IMR-90 (cell line): ENCODE measurements around the gene PTX4. TPM values are rescaled to one million over a fixed set of nuclear protein-coding genes. Genes with fewer than 3 reads are reported as not detected.
"Not testable (repeated sequence)": the region's sequence is repeated elsewhere in the genome, so short reads cannot be mapped to it uniquely, and the experiment has no call there.

ENCODE experiments used
- ATAC-seq: fragments of 200-7000 bp; cut with Tn5 transposase; 2 replicates; pipeline ENCODE4 v1.9.1; 2020; ENCODE audit warnings: low read depth, mild to moderate bottlenecking, moderate library complexity
- BruUV-seq: library from RNA; stranded (reverse); fragments of 400-500 nt; replicated peaks from 2 replicates; lab custom pipeline; 2021; lab: Mats Ljungman, UMichigan
- CTCF ChIA-PET: fragments of 300-600 bp; formaldehyde crosslinking; extraction: SDS; loops from one replicate; lab custom pipeline; 2021; ENCODE audit warnings: antibody characterized with exemption; lab: Yijun Ruan, JAX
- POLR2A ChIA-PET: fragments of 300-600 bp; sonication (Branson Sonifier 250); formaldehyde crosslinking; loops from one replicate; lab custom pipeline; 2022; ENCODE audit warnings: antibody characterized with exemption; ENCODE audit not compliant: unreplicated experiment; lab: Charles Lee
- DNase-seq: peaks from one replicate; pipeline ENCODE4 v3.0.0; 2013
- H2AFZ ChIP-seq: replicated peaks from 2 replicates; pipeline ENCODE3; 2013; ENCODE audit warnings: low read length, mild to moderate bottlenecking; ENCODE audit not compliant: poor library complexity
- H2AK5ac ChIP-seq: 2 replicates; pipeline ENCODE4 v1.6.1; 2013; ENCODE audit warnings: low read depth, low read length, inconsistent platforms
- H2AK9ac ChIP-seq: replicated peaks from 2 replicates; pipeline ENCODE3; 2013; ENCODE audit warnings: mild to moderate bottlenecking, low read depth, low read length, moderate library complexity; ENCODE audit not compliant: poor library complexity
- H2BK120ac ChIP-seq: 2 replicates; pipeline ENCODE4 v1.6.1; 2013; ENCODE audit warnings: low read depth, low read length, inconsistent platforms
- H2BK15ac ChIP-seq: 3 replicates; pipeline ENCODE4 v1.6.1; 2013; ENCODE audit warnings: low read depth, low read length, inconsistent platforms
- H2BK20ac ChIP-seq: 2 replicates; pipeline ENCODE4 v1.6.1; 2013; ENCODE audit warnings: low read depth, mild to moderate bottlenecking, inconsistent platforms, low read length, moderate library complexity
- H2BK5ac ChIP-seq: 2 replicates; pipeline ENCODE4 v1.6.1; 2013; ENCODE audit warnings: mild to moderate bottlenecking, low read depth, low read length, inconsistent platforms; ENCODE audit not compliant: poor library complexity, severe bottlenecking
- H3K14ac ChIP-seq: replicated peaks from 2 replicates; pipeline ENCODE4 v1.6.1; 2013; ENCODE audit warnings: low read depth, low read length, inconsistent platforms
- H3K18ac ChIP-seq: 2 replicates; pipeline ENCODE4 v1.6.1; 2013; ENCODE audit warnings: low read depth, low read length, control low read depth
- H3K23ac ChIP-seq: 2 replicates; pipeline ENCODE4 v1.6.1; 2013; ENCODE audit warnings: low read depth, low read length, inconsistent platforms
- H3K27ac ChIP-seq: 2 replicates; pipeline ENCODE4 v1.5.1; 2013; ENCODE audit warnings: mild to moderate bottlenecking, control low read depth, low read length; ENCODE audit not compliant: insufficient read depth
- H3K27me3 ChIP-seq: 2 replicates; pipeline ENCODE4 v1.6.1; 2013; ENCODE audit warnings: low read length; ENCODE audit not compliant: control insufficient read depth, insufficient read depth
- H3K36me3 ChIP-seq: 2 replicates; pipeline ENCODE4 v1.6.1; 2013; ENCODE audit warnings: low read length, mixed read lengths; ENCODE audit not compliant: control insufficient read depth, insufficient read depth
- H3K4ac ChIP-seq: 2 replicates; pipeline ENCODE4 v1.6.1; 2013; ENCODE audit warnings: low read depth, low read length, inconsistent platforms
- H3K4me1 ChIP-seq: 2 replicates; pipeline ENCODE4 v1.6.1; 2013; ENCODE audit warnings: low read length, mixed read lengths; ENCODE audit not compliant: control insufficient read depth, insufficient read depth
- H3K4me2 ChIP-seq: 2 replicates; pipeline ENCODE4 v1.6.1; 2013; ENCODE audit warnings: low read depth, mild to moderate bottlenecking, control low read depth, low read length, moderate library complexity
- H3K4me3 ChIP-seq: 2 replicates; pipeline ENCODE4 v1.5.1; 2013; ENCODE audit warnings: low read depth, mild to moderate bottlenecking, control low read depth, low read length, moderate library complexity; ENCODE audit not compliant: insufficient read depth
- H3K56ac ChIP-seq: 2 replicates; pipeline ENCODE4 v1.6.1; 2013; ENCODE audit warnings: low read length, inconsistent platforms; ENCODE audit not compliant: insufficient read depth; ENCODE audit errors: extremely low read depth
- H3K79me1 ChIP-seq, 2 experiments: 2 replicates each; pipeline ENCODE4 v1.6.1; 2013; ENCODE audit warnings: low read length in 2 of 2, inconsistent platforms in 1 of 2, low read depth in 1 of 2
- H3K9ac ChIP-seq: 2 replicates; pipeline ENCODE4 v1.6.1; 2013; ENCODE audit warnings: low read depth, low read length, control low read depth
- H3K9me1 ChIP-seq: 2 replicates; pipeline ENCODE4 v1.6.1; 2013; ENCODE audit warnings: low read length, inconsistent platforms; ENCODE audit not compliant: insufficient read depth
- H3K9me3 ChIP-seq: 2 replicates; pipeline ENCODE4 v1.6.1; 2013; ENCODE audit warnings: low read length; ENCODE audit not compliant: control insufficient read depth, insufficient read depth
- H4K20me1 ChIP-seq: 2 replicates; pipeline ENCODE4 v1.6.1; 2013; ENCODE audit warnings: low read length, inconsistent platforms; ENCODE audit not compliant: insufficient read depth
- H4K5ac ChIP-seq: 2 replicates; pipeline ENCODE4 v1.6.1; 2013; ENCODE audit warnings: mild to moderate bottlenecking, low read depth, low read length, control low read depth
- H4K8ac ChIP-seq, 2 experiments: 2 replicates each; pipeline ENCODE4 v1.6.1; 2013; ENCODE audit warnings: low read depth in 2 of 2, low read length in 2 of 2, control low read depth in 1 of 2, inconsistent platforms in 1 of 2
- H4K91ac ChIP-seq: 2 replicates; pipeline ENCODE4 v1.6.1; 2013; ENCODE audit warnings: low read depth, low read length, inconsistent platforms; ENCODE audit not compliant: insufficient read depth
- whole genome bisulfite sequencing, 2 experiments: methylation state at CpG; one replicate each; pipeline versions ENCODE4 v1.1.5 to v1.1.7; 2013; ENCODE audit warnings: missing lambda C conversion rate in 2 of 2; ENCODE audit not compliant: insufficient read length in 1 of 2; ENCODE audit errors: extremely low coverage in 2 of 2; 5-methylcytosine and 5-hydroxymethylcytosine counted together
- dilution Hi-C: fragments of 300-500 bp; cut with HindIII; formaldehyde crosslinking; loops from one replicate; pipeline ENCODE4 v1.14.3; 2018; ENCODE audit warnings: low sequenced_read_pairs; ENCODE audit not compliant: unreplicated experiment
- in situ Hi-C: fragments of 300-500 bp; cut with MboI; formaldehyde crosslinking; loops from 3 replicates; pipeline ENCODE4 v1.14.3; 2019; ENCODE audit warnings: low sequenced_read_pairs, inconsistent platforms, mixed read lengths
- intact Hi-C: fragments of 100-400 bp; cut with micrococcal nuclease; formaldehyde crosslinking; loops from 2 replicates; pipeline ENCODE4 v1.10.0; 2022
- polyA plus RNA-seq, 3 experiments: library from polyadenylated mRNA; depleted of rRNA; stranded (reverse); fragments of >200 nt; gene quantifications; 2 replicates each; pipeline ENCODE4 v1.2.3, GENCODE V29; 2012; ENCODE audit warnings: low replicate concordance in 1 of 3
- total RNA-seq: library from RNA; depleted of rRNA; stranded (reverse); fragments of >200 nt; gene quantifications from 2 replicates; pipeline ENCODE4 v1.2.3, GENCODE V29; 2012

PTX4 gene
- total and polyA plus RNA-seq, 2 of the 4 experiments (the other 2 are of a cell fraction): 0.07 TPM; not detected in 1

DNA sequence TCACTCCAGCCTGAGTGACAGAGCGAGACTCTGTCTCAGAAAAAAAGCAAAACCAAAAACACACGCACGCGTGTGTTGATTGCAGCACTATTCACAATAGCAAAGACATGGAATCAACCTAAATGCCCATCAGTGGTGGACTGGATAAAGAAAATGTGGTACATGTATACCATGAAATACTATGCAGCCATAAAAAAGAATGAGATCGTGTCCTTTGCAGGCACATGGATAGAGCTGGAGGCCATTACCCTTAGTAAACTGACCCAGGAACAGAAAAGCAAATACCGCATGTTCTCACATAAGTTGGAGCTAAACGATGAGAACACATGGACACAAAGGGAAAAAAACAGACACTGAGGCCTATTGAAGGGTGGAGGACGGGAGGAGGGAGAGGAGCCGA lies 9.8 kb downstream of the PTX4 start:
- H3K4ac ChIP-seq, in situ Hi-C loops, H2BK5ac ChIP-seq, H2BK20ac ChIP-seq, H4K5ac ChIP-seq, H2AK5ac ChIP-seq, H3K4me2 ChIP-seq, H3K9me3 ChIP-seq, H3K14ac ChIP-seq, BruUV-seq, H3K18ac ChIP-seq, H3K9ac ChIP-seq, H3K4me1 ChIP-seq, H3K36me3 ChIP-seq, H2BK120ac ChIP-seq, POLR2A ChIA-PET, DNase-seq, H4K91ac ChIP-seq, H2AFZ ChIP-seq, dilution Hi-C loops, H3K4me3 ChIP-seq, H4K8ac ChIP-seq, H3K56ac ChIP-seq, H3K27ac ChIP-seq, H3K27me3 ChIP-seq, H2AK9ac ChIP-seq, ATAC-seq, CTCF ChIA-PET, H3K9me1 ChIP-seq, H2BK15ac ChIP-seq, H4K20me1 ChIP-seq, H3K23ac ChIP-seq: not testable (repeated sequence)
- intact Hi-C loops: loop anchor here (10.0 kb wide), 1 partner anchor 54 kb away; the partner anchor contains the start of gene UQCC4
- H3K79me1 ChIP-seq: peaks cover 10 to 13% of the 10 kb centered on the region in 2 experiments
- WGBS, 2 experiments: 85% methylated on average over 4 of the region's 9 CpGs; no CpG with 5 or more reads in 1 of the 2 experiments
